Measurements from ENCODE around the gene EIF4B. TPM values are rescaled to one million over a fixed set of nuclear protein-coding genes. Genes with fewer than 3 reads are reported as not detected.

The EIF4B gene
- total and polyA plus RNA-seq, 9 of the 15 experiments (the other 6 are each of a cell fraction or from before 2014, with no cell fraction given): 138 to 669 (median 552) TPM

GRCh38 chr12:53063708-53064612, 57.7 kb downstream of the EIF4B start (continued):
- TF ChIP-seq HIVEP1 (CRISPR knock-in tag; IDR thresholded peaks at IDR 0.05): no peak
- no peak for TF ChIP-seq DEAF1 (CRISPR knock-in tag; IDR thresholded peaks at IDR 0.05)

- no peaks in the 10 kb centered on the region for H3K9me1 ChIP-seq (ENCODE audit: control insufficient read depth, insufficient read depth, low read length)
- ChIA-PET POLR2A (interaction anchor here (0.6 to 1.9 kb wide), 7 partner anchors 7 to 122 kb away, joined by 3 to 8 read pairs (median 5); no protein-coding TSS in a partner anchor), CTCF (ENCODE audit: low intra/inter-chr PET ratio) (interaction anchor here (2.1 kb wide), 1 partner anchor 34 kb away, joined by 49 read pairs; the partner anchor contains the start of gene IGFBP6)
- intact Hi-C loops (cut with micrococcal nuclease) (loop anchor here (10.0 kb wide), 1 partner anchor 440 kb away; the partner anchor contains the start of genes NPFF and TARBP2), in situ Hi-C loops (cut with MboI) (loop anchor here (5.0 to 10.0 kb wide), 3 partner anchors 37 to 222 kb away; partner anchors contain the start of genes ITGB7 and SOAT2)
- H3K9ac ChIP-seq (ENCODE audit: insufficient read depth in 1 of 2, low read depth in 2 of 2, low read length in 2 of 2): no peak overlapping the region
- no peak overlapping the region for H3K27ac ChIP-seq (ENCODE audit: extremely low read depth, low read depth, low read length)
- H2AFZ ChIP-seq (ENCODE audit: low read depth, low read length): no peak overlapping the region
- no peak for DNase-seq (ENCODE audit: extremely low read depth in 1 of 4, low spot score in 3 of 4)
- H3K79me2 ChIP-seq (ENCODE audit: control insufficient read depth, insufficient read depth, low read length): no peaks in the 10 kb centered on the region
- H3K36me3 ChIP-seq (ENCODE audit: control insufficient read depth, insufficient read depth, low read length): peaks cover 8% of the 10 kb centered on the region; the same call in 2 of the 3 replicates
- H3K27me3 ChIP-seq (ENCODE audit: control insufficient read depth in 2 of 2, insufficient read depth in 2 of 2, low read length in 2 of 2): no peaks in the 10 kb centered on the region; a peak in 1 of 5 replicates
- H3K4me1 ChIP-seq (replicated peaks in 1 of 2; ENCODE audit: control insufficient read depth in 2 of 2, insufficient read depth in 2 of 2, low read length in 2 of 2): peaks cover 8 to 26% of the 10 kb centered on the region in 2 experiments; a peak in 4 of 5 replicates
- ATAC-seq: no peak
- 87% methylated on average over 6 of the region's 11 CpGs for WGBS (ENCODE audit: insufficient coverage, low coverage, missing lambda C conversion rate)
- FAIRE-seq: no peak
- no TSS peak for BruUV-seq (replicated peaks)
- no peaks in the 10 kb centered on the region for H4K20me1 ChIP-seq (replicated peaks; ENCODE audit: control insufficient read depth, insufficient read depth, low read length)
- H3K9me3 ChIP-seq (replicated peaks; ENCODE audit: control insufficient read depth, insufficient read depth, low read depth, low read length): no peaks in the 10 kb centered on the region
- H3K4me2 ChIP-seq (ENCODE audit: insufficient read depth, low read length): no peak overlapping the region
- no peak overlapping the region for H3K4me3 ChIP-seq
- TF ChIP-seq POLR2G (IDR thresholded peaks at IDR 0.05; ENCODE audit: low read depth, low read length) (no peak), REST (IDR thresholded peaks at IDR 0.05; ENCODE audit: borderline replicate concordance) (no peak), REST (CRISPR knock-in tag; IDR thresholded peaks at IDR 0.05; ENCODE audit: low read depth) (no peak), SMAD1 (IDR thresholded peaks at IDR 0.05; ENCODE audit: low read depth, low read length, partially characterized antibody) (no peak), E2F3 (CRISPR knock-in tag; IDR thresholded peaks at IDR 0.05) (no peak)
Observed at GRCh38 chr12:53064613-53065436, 58.6 kb downstream of the EIF4B start.
